Measurements from ENCODE around the gene PRDM8. TPM values are rescaled to one million over a fixed set of nuclear protein-coding genes. Genes with fewer than 3 reads are reported as not detected.
"Not testable (repeated sequence)": the region's sequence is repeated elsewhere in the genome, so short reads cannot be mapped to it uniquely, and the experiment has no call there.

PRDM8 gene
- total RNA-seq, 1 donor from 2014 or later: not detected

DNA sequence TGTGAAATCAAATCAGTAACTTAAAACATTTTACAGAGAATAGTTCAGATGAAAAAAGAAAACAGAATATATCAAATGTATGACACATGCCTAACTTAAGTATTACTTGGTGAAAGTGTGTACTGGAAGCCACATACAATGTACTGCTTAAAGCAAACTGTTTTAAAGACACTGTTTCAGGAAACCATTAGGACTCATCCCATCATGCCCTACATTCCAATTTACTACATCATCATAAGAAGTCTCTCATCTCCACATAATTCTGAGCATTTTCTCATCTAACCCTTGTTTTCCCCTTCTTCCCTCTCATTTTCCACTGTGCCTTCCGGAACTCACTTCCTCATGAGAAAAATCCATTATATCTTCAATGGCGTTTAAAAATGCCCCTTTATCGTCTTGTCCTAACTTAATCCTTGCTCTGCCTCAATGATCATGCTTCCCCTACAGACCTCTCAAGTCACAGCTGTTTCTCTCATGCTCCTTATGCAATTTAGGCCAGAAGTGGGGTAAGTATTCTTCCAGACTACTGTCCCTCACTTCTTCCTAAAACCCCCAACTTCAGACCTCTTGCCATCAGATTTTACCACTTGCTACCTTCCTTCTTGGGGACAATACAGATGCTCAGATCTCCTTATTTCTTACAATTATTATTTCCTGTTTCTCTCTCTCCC is 42.3 kb downstream of the PRDM8 start:
- Histone ChIP-seq H3K4me3 (no peak overlapping the region), H3K4me1 (no peaks in the 10 kb centered on the region), H3K27me3 (no peaks in the 10 kb centered on the region), H3K27ac (no peak overlapping the region), H3K9me3 (no peaks in the 10 kb centered on the region), H3K36me3 (no peaks in the 10 kb centered on the region)
- TF ChIP-seq, protein P1, sequence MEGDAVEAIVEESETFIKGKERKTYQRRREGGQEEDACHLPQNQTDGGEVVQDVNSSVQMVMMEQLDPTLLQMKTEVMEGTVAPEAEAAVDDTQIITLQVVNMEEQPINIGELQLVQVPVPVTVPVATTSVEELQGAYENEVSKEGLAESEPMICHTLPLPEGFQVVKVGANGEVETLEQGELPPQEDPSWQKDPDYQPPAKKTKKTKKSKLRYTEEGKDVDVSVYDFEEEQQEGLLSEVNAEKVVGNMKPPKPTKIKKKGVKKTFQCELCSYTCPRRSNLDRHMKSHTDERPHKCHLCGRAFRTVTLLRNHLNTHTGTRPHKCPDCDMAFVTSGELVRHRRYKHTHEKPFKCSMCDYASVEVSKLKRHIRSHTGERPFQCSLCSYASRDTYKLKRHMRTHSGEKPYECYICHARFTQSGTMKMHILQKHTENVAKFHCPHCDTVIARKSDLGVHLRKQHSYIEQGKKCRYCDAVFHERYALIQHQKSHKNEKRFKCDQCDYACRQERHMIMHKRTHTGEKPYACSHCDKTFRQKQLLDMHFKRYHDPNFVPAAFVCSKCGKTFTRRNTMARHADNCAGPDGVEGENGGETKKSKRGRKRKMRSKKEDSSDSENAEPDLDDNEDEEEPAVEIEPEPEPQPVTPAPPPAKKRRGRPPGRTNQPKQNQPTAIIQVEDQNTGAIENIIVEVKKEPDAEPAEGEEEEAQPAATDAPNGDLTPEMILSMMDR (IDR thresholded peaks at IDR 0.05): no peak
- DNase-seq (ENCODE audit: low spot score in 2 of 2): no peak
- intact Hi-C loops (cut with DNase I): no loop called here

- Histone ChIP-seq H3K27ac (no peak overlapping the region), H3K27me3 (no peaks in the 10 kb centered on the region), H3K36me3 (no peaks in the 10 kb centered on the region), H3K4me3 (no peak overlapping the region), H3K9me3 (no peaks in the 10 kb centered on the region), H3K4me1 (no peaks in the 10 kb centered on the region)
- DNase-seq (ENCODE audit: low spot score in 2 of 2): no peak
- intact Hi-C loops (cut with DNase I): no loop called here
- TF ChIP-seq, protein P1 (IDR thresholded peaks at IDR 0.05): no peak
These were observed 43.7 kb downstream of the PRDM8 start for GRCh38 chr4:80240976-80241375.

DNA sequence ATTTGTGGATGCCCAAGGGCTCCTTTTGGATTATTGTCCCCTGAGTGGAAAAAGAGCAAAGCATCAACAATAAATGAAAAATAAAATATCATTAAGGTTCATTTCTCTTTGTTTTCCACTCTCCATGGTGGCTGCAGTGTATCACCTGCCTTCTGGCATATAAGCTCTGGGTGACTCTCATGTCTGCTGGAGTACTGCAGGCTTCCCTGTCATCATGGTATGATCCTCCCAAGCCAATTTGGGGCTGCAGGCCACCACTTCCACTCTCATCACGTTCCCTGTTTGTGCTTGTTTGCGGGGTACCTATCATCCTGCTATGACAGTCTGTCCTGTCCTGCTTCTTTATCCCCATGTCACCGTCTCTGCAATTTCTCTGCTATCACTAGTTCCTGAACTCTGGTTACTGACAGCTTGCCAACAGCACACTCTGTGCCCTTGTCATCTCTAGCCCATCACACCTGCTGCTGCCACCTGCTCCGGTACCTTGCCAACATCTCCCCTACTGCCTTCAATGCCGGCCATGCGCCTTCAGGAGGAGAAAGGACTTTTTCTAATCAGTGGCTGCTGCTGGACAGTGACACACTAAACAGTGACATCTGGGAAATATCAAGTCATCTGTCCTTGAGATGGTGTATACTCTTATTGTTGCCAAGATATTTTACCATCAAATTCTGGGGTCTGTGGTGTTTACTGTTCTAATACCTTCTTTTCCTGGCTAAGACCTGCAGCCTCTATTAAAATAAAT is 46.1 kb downstream of the PRDM8 start:
- DNase-seq (ENCODE audit: low spot score in 2 of 2): no peak
- no peak overlapping the region for H3K27ac ChIP-seq
- H3K4me3 ChIP-seq: no peak overlapping the region
- no peaks in the 10 kb centered on the region for H3K36me3 ChIP-seq
- H3K27me3 ChIP-seq: no peaks in the 10 kb centered on the region
- TF ChIP-seq, protein P1 (IDR thresholded peaks at IDR 0.05): no peak
- no peaks in the 10 kb centered on the region for H3K9me3 ChIP-seq
- intact Hi-C loops (cut with DNase I): no loop called here
- no peaks in the 10 kb centered on the region for H3K4me1 ChIP-seq

DNA sequence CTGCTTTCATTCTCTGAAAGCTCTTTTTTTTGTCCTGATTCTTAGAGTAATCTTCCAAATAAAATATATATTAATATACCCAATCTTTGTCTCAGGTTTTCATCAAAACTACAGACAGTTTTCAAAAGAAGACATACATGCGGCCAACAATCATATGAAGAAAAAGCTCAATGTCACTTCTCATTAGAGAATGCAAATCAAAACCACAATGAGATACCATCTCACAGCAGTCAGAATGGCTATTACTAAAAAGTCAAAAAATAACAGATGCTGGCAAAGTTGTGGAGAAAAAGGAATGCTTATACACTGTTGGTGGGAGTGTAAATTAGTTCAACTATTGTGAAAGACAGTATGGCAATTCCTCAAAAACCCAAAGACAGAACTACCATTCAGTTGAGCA is 50.2 kb downstream of the PRDM8 start:
- H3K27ac ChIP-seq; H3K27me3 ChIP-seq; H3K9me3 ChIP-seq; H3K4me3 ChIP-seq; H3K4me1 ChIP-seq; H3K36me3 ChIP-seq; DNase-seq (ENCODE audit: low spot score in 2 of 2); intact Hi-C loops (cut with DNase I): not testable (repeated sequence)

DNA sequence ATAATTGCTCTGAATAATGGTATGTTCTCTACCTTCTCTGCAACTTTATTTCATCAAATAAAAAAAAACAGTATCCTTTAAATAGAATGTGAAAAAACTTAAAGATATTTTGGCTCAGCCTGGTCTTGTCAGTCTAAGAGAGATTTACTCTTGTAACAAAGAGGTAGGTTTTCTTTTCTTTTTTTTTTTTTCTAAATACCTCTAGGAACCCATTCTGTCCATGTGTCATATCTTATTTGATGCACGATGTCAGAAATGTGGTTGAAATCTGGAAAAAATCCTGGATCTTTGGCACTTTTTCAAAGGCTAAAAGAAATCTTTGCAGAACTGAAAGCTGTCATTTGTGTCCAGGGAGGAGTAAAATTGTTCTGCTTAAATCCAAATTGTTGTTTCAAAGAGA is 51.8 kb downstream of the PRDM8 start:
- intact Hi-C loops (cut with DNase I): no loop called here
- Histone ChIP-seq H3K27me3 (no peaks in the 10 kb centered on the region), H3K36me3 (no peaks in the 10 kb centered on the region), H3K4me3 (no peak overlapping the region), H3K4me1 (no peaks in the 10 kb centered on the region), H3K27ac (no peak overlapping the region), H3K9me3 (no peaks in the 10 kb centered on the region)
- no peak for DNase-seq (ENCODE audit: low spot score in 2 of 2)
- TF ChIP-seq, protein P1 (IDR thresholded peaks at IDR 0.05): no peak

DNA sequence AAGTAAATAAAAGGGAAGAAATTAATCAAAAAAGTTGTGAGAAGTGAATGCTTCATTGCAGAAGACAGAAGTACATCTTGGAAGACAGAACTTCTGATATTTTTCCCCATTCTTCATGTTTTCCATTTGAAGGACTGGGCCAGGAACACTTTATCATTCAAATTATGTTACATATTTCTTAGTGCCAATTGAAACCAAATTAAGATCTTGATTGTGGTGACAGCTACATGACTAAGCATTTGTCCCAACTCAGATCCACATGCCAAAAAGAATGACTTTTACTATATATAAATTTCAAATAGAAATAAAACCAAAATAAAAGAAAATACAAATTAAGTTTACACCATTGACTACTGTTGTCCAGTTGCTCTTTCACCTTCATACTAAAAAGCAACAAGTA is 55.1 kb downstream of the PRDM8 start:
- Histone ChIP-seq H3K4me3 (no peak overlapping the region), H3K27me3 (no peaks in the 10 kb centered on the region), H3K36me3 (no peaks in the 10 kb centered on the region), H3K9me3 (no peaks in the 10 kb centered on the region), H3K27ac (no peak overlapping the region), H3K4me1 (no peaks in the 10 kb centered on the region)
- intact Hi-C loops (cut with DNase I): no loop called here
- TF ChIP-seq, protein P1 (IDR thresholded peaks at IDR 0.05): no peak
- DNase-seq (ENCODE audit: low spot score in 2 of 2): no peak

Data from ascending aorta (tissue), 2 donors.